HCT116 (cell line): ENCODE measurements around the gene PLEKHO2. TPM values are rescaled to one million over a fixed set of nuclear protein-coding genes. Genes with fewer than 3 reads are reported as not detected.

ENCODE experiments used
- ATAC-seq: fragments of 200-7000 bp; cut with Tn5 transposase; 2 replicates; pipeline ENCODE4 v1.9.1; 2020; ENCODE audit warnings: mild to moderate bottlenecking, moderate library complexity
- BruUV-seq: library from RNA; stranded (reverse); fragments of 400-500 nt; replicated peaks from 2 replicates; lab custom pipeline; 2021; lab: Mats Ljungman, UMichigan
- CTCF ChIA-PET: fragments of 300-600 bp; sonication (Branson Sonifier 250); formaldehyde crosslinking; loops from one replicate; lab custom pipeline; 2021; ENCODE audit warnings: antibody characterized with exemption; lab: Charles Lee
- POLR2A ChIA-PET: fragments of 300-600, 350-600 bp; sonication (Branson Sonifier 250); formaldehyde crosslinking; loops from one replicate; lab custom pipeline; 2021; ENCODE audit warnings: antibody characterized with exemption; lab: Charles Lee
- RAD21 ChIA-PET, 2 experiments: fragments of 300-600 bp; sonication (Branson Sonifier 250); formaldehyde crosslinking; loops; one replicate each; lab custom pipeline; 2023; ENCODE audit warnings: low total read pairs in 2 of 2; ENCODE audit not compliant: uncharacterized antibody in 2 of 2, unreplicated experiment in 2 of 2, low non-redundant PET in 1 of 2; lab: Charles Lee
- DNase-seq: peaks from one replicate; pipeline ENCODE4 v3.0.0-alpha.2; 2010; ENCODE audit warnings: low read depth, low spot score
- H2AFZ ChIP-seq: fragments of 200-600 bp; shearing (Covaris generic), sonication (generic); 2 replicates; pipeline ENCODE4 v1.6.1; 2017; ENCODE audit warnings: low read depth, mixed run types, mixed read lengths, antibody characterized with exemption, low read length; ENCODE audit not compliant: poor library complexity, severe bottlenecking
- H3K27ac ChIP-seq: 2 replicates; pipeline ENCODE4 v1.5.1; 2012; ENCODE audit warnings: low read depth, low read length
- H3K27me3 ChIP-seq: fragments of 200-600 bp; sonication (generic); 2 replicates; pipeline ENCODE4 v1.6.1; 2016; ENCODE audit warnings: mixed run types, low read length, mixed read lengths; ENCODE audit not compliant: insufficient read depth
- H3K36me3 ChIP-seq, 2 experiments: fragments of 200-500 bp in 1 of 2; fragments of 200-600 bp in 1 of 2; sonication (Bioruptor generic) in 1 of 2; sonication (generic) in 1 of 2; 2 replicates each; pipeline versions ENCODE4 v1.5.1 to v1.6.1; 2014 to 2016; ENCODE audit warnings: low read length in 2 of 2, inconsistent platforms in 1 of 2, mixed read lengths in 1 of 2, mixed run types in 1 of 2; ENCODE audit not compliant: insufficient read depth in 2 of 2, control insufficient read depth in 1 of 2
- H3K4me1 ChIP-seq, 2 experiments: fragments of 200-600 bp in 1 of 2; sonication (generic) in 1 of 2; 2 replicates each; pipeline versions ENCODE4 v1.5.1 to v1.6.1; 2012 to 2017; ENCODE audit warnings: low read length in 2 of 2, inconsistent platforms in 1 of 2, mild to moderate bottlenecking in 1 of 2, mixed read lengths in 1 of 2, mixed run types in 1 of 2, moderate library complexity in 1 of 2; ENCODE audit not compliant: insufficient read depth in 2 of 2, control insufficient read depth in 1 of 2
- H3K4me2 ChIP-seq: fragments of 200-600 bp; sonication (generic); 2 replicates; pipeline ENCODE4 v1.6.1; 2017; ENCODE audit warnings: mixed run types, low read length, mixed read lengths
- H3K4me3 ChIP-seq, 2 experiments: fragments of 200-600 bp in 1 of 2; sonication (generic) in 1 of 2; replicated peaks in 1 of 2; 2 replicates each; pipeline ENCODE4 v1.5.1; 2011 to 2016; ENCODE audit warnings: low read length in 2 of 2, control low read depth in 1 of 2, low read depth in 1 of 2, mild to moderate bottlenecking in 1 of 2, mixed read lengths in 1 of 2, mixed run types in 1 of 2
- H3K79me2 ChIP-seq: fragments of 200-600 bp; sonication (generic); 2 replicates; pipeline ENCODE4 v1.6.1; 2017; ENCODE audit warnings: mild to moderate bottlenecking, mixed run types, low read length, moderate library complexity, mixed read lengths; ENCODE audit not compliant: insufficient read depth
- H3K9ac ChIP-seq: fragments of 200-600 bp; sonication (generic); 2 replicates; pipeline ENCODE4 v1.6.1; 2016; ENCODE audit warnings: low read length, mixed read lengths
- H3K9me2 ChIP-seq: fragments of 200-600 bp; sonication (generic), shearing (Covaris generic); 2 replicates; pipeline ENCODE4 v1.6.1; 2017; ENCODE audit warnings: mixed run types, mild to moderate bottlenecking, moderate library complexity; ENCODE audit not compliant: insufficient read depth
- H3K9me3 ChIP-seq, 2 experiments: fragments of 200-500 bp in 1 of 2; fragments of 200-600 bp in 1 of 2; sonication (Bioruptor generic) in 1 of 2; sonication (generic) in 1 of 2; 2 replicates each; pipeline ENCODE4 v1.6.1; 2014 to 2017; ENCODE audit warnings: low read length in 2 of 2, mixed read lengths in 2 of 2, inconsistent platforms in 1 of 2, low read depth in 1 of 2, mild to moderate bottlenecking in 1 of 2, mixed run types in 1 of 2, moderate library complexity in 1 of 2; ENCODE audit not compliant: control insufficient read depth in 1 of 2, insufficient read depth in 1 of 2
- H4K20me1 ChIP-seq: fragments of 200-600 bp; sonication (generic), shearing (Covaris generic); 2 replicates; pipeline ENCODE4 v1.6.1; 2017; ENCODE audit warnings: mixed run types, mild to moderate bottlenecking, moderate library complexity; ENCODE audit not compliant: insufficient read depth
- CBX3 ChIP-seq: IDR thresholded peaks from 2 replicates; pipeline ENCODE4 v1.6.1; 2012; ENCODE audit warnings: low read depth
- CEBPB ChIP-seq: IDR thresholded peaks from 2 replicates; pipeline ENCODE4 v1.6.1; 2012; ENCODE audit warnings: low read depth
- CTCF ChIP-seq, 3 experiments: fragments of 200-600 bp in 1 of 3; sonication (generic) in 1 of 3; IDR thresholded peaks in 2 of 3; conservative IDR thresholded peaks in 1 of 3; 2 replicates each; pipeline ENCODE4 v1.5.1; 2012 to 2017; ENCODE audit warnings: low read depth in 2 of 3, low read length in 2 of 3, antibody characterized with exemption in 1 of 3, borderline replicate concordance in 1 of 3, control low read depth in 1 of 3, mild to moderate bottlenecking in 1 of 3, mixed read lengths in 1 of 3, mixed run types in 1 of 3, moderate library complexity in 1 of 3; ENCODE audit not compliant: insufficient read depth in 1 of 3
- EGR1 ChIP-seq: IDR thresholded peaks from 2 replicates; pipeline ENCODE4 v1.6.1; 2012; ENCODE audit warnings: low read depth
- ELF1 ChIP-seq: IDR thresholded peaks from 2 replicates; pipeline ENCODE4 v1.6.1; 2012; ENCODE audit warnings: low read depth, borderline replicate concordance
- EZH2 ChIP-seq: fragments of 200-600 bp; sonication (generic); IDR thresholded peaks from 2 replicates; pipeline ENCODE4 v1.6.1; 2017; ENCODE audit warnings: antibody characterized with exemption, mixed run types
- EZH2phosphoT487 ChIP-seq: fragments of 200-600 bp; IDR thresholded peaks from 2 replicates; pipeline ENCODE4 v1.6.1; 2018; ENCODE audit warnings: antibody characterized with exemption, borderline replicate concordance
- JUND ChIP-seq: IDR thresholded peaks from 2 replicates; pipeline ENCODE4 v1.6.1; 2012
- MAX ChIP-seq: IDR thresholded peaks from 2 replicates; pipeline ENCODE4 v1.6.1; 2012
- POLR2AphosphoS5 ChIP-seq: IDR thresholded peaks from 2 replicates; pipeline ENCODE4 v1.6.1; 2011; ENCODE audit warnings: mild to moderate bottlenecking, low read depth, low read length, moderate library complexity
- RAD21 ChIP-seq: IDR thresholded peaks from 2 replicates; pipeline ENCODE4 v1.6.1; 2012; ENCODE audit warnings: low read depth, mild to moderate bottlenecking
- REST ChIP-seq: IDR thresholded peaks from 2 replicates; pipeline ENCODE4 v1.6.1; 2012; ENCODE audit warnings: low read depth
- SIN3A ChIP-seq: IDR thresholded peaks from 2 replicates; pipeline ENCODE4 v1.6.1; 2012; ENCODE audit warnings: low read depth
- SP1 ChIP-seq: IDR thresholded peaks from 2 replicates; pipeline ENCODE4 v1.6.1; 2012; ENCODE audit warnings: low read depth
- SRF ChIP-seq: IDR thresholded peaks from 2 replicates; pipeline ENCODE4 v1.6.1; 2012; ENCODE audit warnings: low read depth
- YY1 ChIP-seq: IDR thresholded peaks from 2 replicates; pipeline ENCODE4 v1.6.1; 2011; ENCODE audit warnings: low read length, low read depth, moderate library complexity, mild to moderate bottlenecking; ENCODE audit not compliant: insufficient replicate concordance; ENCODE audit errors: extremely low read depth
- ZBTB33 ChIP-seq: IDR thresholded peaks from 2 replicates; pipeline ENCODE4 v1.6.1; 2011; ENCODE audit warnings: mild to moderate bottlenecking, low read length, moderate library complexity; ENCODE audit not compliant: insufficient replicate concordance; ENCODE audit errors: extremely low read depth
- ZFX ChIP-seq: fragments of 450-650 bp; IDR thresholded peaks from 2 replicates; pipeline ENCODE4 v1.6.1; 2017
- ZNF274 ChIP-seq: fragments of 200-500 bp; sonication (Bioruptor generic); IDR thresholded peaks from 2 replicates; pipeline ENCODE4 v1.6.1; 2014; ENCODE audit warnings: mild to moderate bottlenecking, low read depth, low read length, inconsistent platforms
- intact Hi-C: fragments of 100-400 bp; cut with micrococcal nuclease; formaldehyde crosslinking; loops from 2 replicates; pipeline ENCODE4 v1.10.0; 2022
- total RNA-seq: library from RNA; stranded (reverse); gene quantifications from one replicate; pipeline ENCODE4 v1.2.1, GENCODE V29; 2021; ENCODE audit not compliant: unreplicated experiment

The PLEKHO2 gene
- total RNA-seq, 1 experiment from 2014 or later: 8.0 TPM

- CTCF ChIA-PET: no interaction called here
- Histone ChIP-seq H3K79me2 (no peaks in the 10 kb centered on the region), H3K4me3 (no peak overlapping the region)
Measured at GRCh38 chr15:64857421-64857820, 15.7 kb downstream of the PLEKHO2 start.

More at GRCh38 chr15:64857421-64857820, 15.7 kb downstream of the PLEKHO2 start:
- peaks cover 4 to 7% of the 10 kb centered on the region in 2 experiments; a peak in 3 of 4 replicates for H3K36me3 ChIP-seq
- ChIA-PET POLR2A (no interaction called here), RAD21 (no interaction called here)
- no peaks in the 10 kb centered on the region for H4K20me1 ChIP-seq
- H2AFZ ChIP-seq: no peak overlapping the region
- no peaks in the 10 kb centered on the region for H3K27me3 ChIP-seq
- peaks cover 0 to 7% of the 10 kb centered on the region in 2 experiments; a peak in 1 of 4 replicates for H3K4me1 ChIP-seq
- no peaks in the 10 kb centered on the region for H3K9me3 ChIP-seq
- no peak overlapping the region for H3K27ac ChIP-seq
- no peak overlapping the region for H3K9ac ChIP-seq
- H3K4me2 ChIP-seq: no peak overlapping the region
- DNase-seq (no peak), ATAC-seq (no peak)
- intact Hi-C loops: no loop called here
- no peaks in the 10 kb centered on the region for H3K9me2 ChIP-seq
- TF ChIP-seq JUND: no peak
- TF ChIP-seq ZNF274: no peak
- no peak for TF ChIP-seq ELF1
- no peak for TF ChIP-seq ZBTB33
- no peak for TF ChIP-seq EGR1
- TF ChIP-seq SP1: no peak
- TF ChIP-seq ZFX: no peak
- no peak for TF ChIP-seq EZH2phosphoT487
- no peak for TF ChIP-seq RAD21
- no peak for TF ChIP-seq MAX
- TF ChIP-seq SRF: no peak
- no peak for TF ChIP-seq REST
- no peak for TF ChIP-seq CEBPB
- TF ChIP-seq SIN3A: no peak
- no peak for TF ChIP-seq POLR2AphosphoS5
- no peak for TF ChIP-seq EZH2
- TF ChIP-seq YY1: no peak
- TF ChIP-seq CBX3: no peak
- no peak for TF ChIP-seq CTCF (IDR thresholded peaks at IDR 0.05 in 2 of 3, conservative IDR thresholded peaks at IDR 0.05 in 1 of 3; ENCODE audit: borderline replicate concordance in 1 of 3, insufficient read depth in 1 of 3, low read depth in 2 of 3, low read length in 2 of 3)
- no TSS peak for BruUV-seq
